SK-N-SH treated with all-trans-retinoic acid at 6 μM for 48 hours (cell line): Measurements from ENCODE around the gene B9D1.

ENCODE experiments used
- ARNTL ChIP-seq: fragments of 450-650 bp; formaldehyde crosslinking; IDR thresholded peaks from 2 replicates; pipeline ENCODE4 v1.5.0; 2020; ENCODE audit warnings: low read depth, mild to moderate bottlenecking, moderate library complexity, borderline replicate concordance
- OSR1 ChIP-seq: fragments of 250-450 bp; sonication (Bioruptor Pico); IDR thresholded peaks from 2 replicates; pipeline ENCODE4 v1.8.0; 2022; ENCODE audit warnings: moderate library complexity, mild to moderate bottlenecking, inconsistent platforms
- PATZ1 ChIP-seq: fragments of 250-450 bp; sonication (Bioruptor Pico); IDR thresholded peaks from 2 replicates; pipeline ENCODE4 v1.8.0; 2020; ENCODE audit warnings: mild to moderate bottlenecking, moderate library complexity, borderline replicate concordance
- PPARA ChIP-seq: fragments of 250-450 bp; sonication (Bioruptor Pico); IDR thresholded peaks from 2 replicates; pipeline ENCODE4 v1.5.0; 2020; ENCODE audit warnings: mild to moderate bottlenecking, borderline replicate concordance
- RARB ChIP-seq: fragments of 250-450 bp; sonication (Bioruptor Pico); IDR thresholded peaks from 2 replicates; pipeline ENCODE4 v1.8.0; 2021; ENCODE audit warnings: mild to moderate bottlenecking, moderate library complexity
- TOX ChIP-seq: fragments of 250-450 bp; sonication (Bioruptor Pico); IDR thresholded peaks from 2 replicates; pipeline ENCODE4 v1.8.0; 2021; ENCODE audit warnings: mild to moderate bottlenecking, moderate library complexity, borderline replicate concordance
- ZFP3 ChIP-seq: fragments of 250-450 bp; sonication (Bioruptor Pico); IDR thresholded peaks from 2 replicates; pipeline ENCODE4 v1.5.0; 2020; ENCODE audit warnings: mild to moderate bottlenecking, moderate library complexity
- ZFP30 ChIP-seq: fragments of 450-650 bp; formaldehyde crosslinking; IDR thresholded peaks from 2 replicates; pipeline ENCODE4 v1.5.0; 2022; ENCODE audit warnings: mild to moderate bottlenecking, moderate library complexity
- ZNF565 ChIP-seq: fragments of 450-650 bp; formaldehyde crosslinking; conservative IDR thresholded peaks from 2 replicates; pipeline ENCODE4 v1.5.0; 2020; ENCODE audit warnings: low read depth, mild to moderate bottlenecking, moderate library complexity
- ZNF8 ChIP-seq: fragments of 450-650 bp; formaldehyde crosslinking; IDR thresholded peaks from 2 replicates; pipeline ENCODE4 v1.5.0; 2020; ENCODE audit warnings: mild to moderate bottlenecking, moderate library complexity
- TF ChIP-seq, protein P1 (sequence below): fragments of 250-450 bp; sonication (Bioruptor Pico); IDR thresholded peaks from 2 replicates; pipeline ENCODE4 v1.5.1; 2020; ENCODE audit warnings: low read depth, mild to moderate bottlenecking, moderate library complexity
- TF ChIP-seq, protein P2 (sequence below): fragments of 250-450 bp; sonication (Bioruptor Pico); IDR thresholded peaks from 2 replicates; pipeline ENCODE4 v1.5.0; 2020; ENCODE audit warnings: mild to moderate bottlenecking, moderate library complexity

- TF ChIP-seq TOX (CRISPR knock-in tag) (no peak), OSR1 (CRISPR knock-in tag) (no peak), PPARA (CRISPR knock-in tag) (no peak), ZNF8 (CRISPR knock-in tag) (no peak), ZNF565 (CRISPR knock-in tag) (no peak), ZFP3 (CRISPR knock-in tag) (no peak), PATZ1 (CRISPR knock-in tag) (no peak), ZFP30 (CRISPR knock-in tag) (no peak), ARNTL (CRISPR knock-in tag) (no peak), RARB (CRISPR knock-in tag) (no peak)
- TF ChIP-seq, protein P1, sequence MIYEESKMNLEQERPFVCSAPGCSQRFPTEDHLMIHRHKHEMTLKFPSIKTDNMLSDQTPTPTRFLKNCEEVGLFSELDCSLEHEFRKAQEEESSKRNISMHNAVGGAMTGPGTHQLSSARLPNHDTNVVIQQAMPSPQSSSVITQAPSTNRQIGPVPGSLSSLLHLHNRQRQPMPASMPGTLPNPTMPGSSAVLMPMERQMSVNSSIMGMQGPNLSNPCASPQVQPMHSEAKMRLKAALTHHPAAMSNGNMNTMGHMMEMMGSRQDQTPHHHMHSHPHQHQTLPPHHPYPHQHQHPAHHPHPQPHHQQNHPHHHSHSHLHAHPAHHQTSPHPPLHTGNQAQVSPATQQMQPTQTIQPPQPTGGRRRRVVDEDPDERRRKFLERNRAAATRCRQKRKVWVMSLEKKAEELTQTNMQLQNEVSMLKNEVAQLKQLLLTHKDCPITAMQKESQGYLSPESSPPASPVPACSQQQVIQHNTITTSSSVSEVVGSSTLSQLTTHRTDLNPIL (CRISPR knock-in tag), result no peak
- TF ChIP-seq, protein P2, sequence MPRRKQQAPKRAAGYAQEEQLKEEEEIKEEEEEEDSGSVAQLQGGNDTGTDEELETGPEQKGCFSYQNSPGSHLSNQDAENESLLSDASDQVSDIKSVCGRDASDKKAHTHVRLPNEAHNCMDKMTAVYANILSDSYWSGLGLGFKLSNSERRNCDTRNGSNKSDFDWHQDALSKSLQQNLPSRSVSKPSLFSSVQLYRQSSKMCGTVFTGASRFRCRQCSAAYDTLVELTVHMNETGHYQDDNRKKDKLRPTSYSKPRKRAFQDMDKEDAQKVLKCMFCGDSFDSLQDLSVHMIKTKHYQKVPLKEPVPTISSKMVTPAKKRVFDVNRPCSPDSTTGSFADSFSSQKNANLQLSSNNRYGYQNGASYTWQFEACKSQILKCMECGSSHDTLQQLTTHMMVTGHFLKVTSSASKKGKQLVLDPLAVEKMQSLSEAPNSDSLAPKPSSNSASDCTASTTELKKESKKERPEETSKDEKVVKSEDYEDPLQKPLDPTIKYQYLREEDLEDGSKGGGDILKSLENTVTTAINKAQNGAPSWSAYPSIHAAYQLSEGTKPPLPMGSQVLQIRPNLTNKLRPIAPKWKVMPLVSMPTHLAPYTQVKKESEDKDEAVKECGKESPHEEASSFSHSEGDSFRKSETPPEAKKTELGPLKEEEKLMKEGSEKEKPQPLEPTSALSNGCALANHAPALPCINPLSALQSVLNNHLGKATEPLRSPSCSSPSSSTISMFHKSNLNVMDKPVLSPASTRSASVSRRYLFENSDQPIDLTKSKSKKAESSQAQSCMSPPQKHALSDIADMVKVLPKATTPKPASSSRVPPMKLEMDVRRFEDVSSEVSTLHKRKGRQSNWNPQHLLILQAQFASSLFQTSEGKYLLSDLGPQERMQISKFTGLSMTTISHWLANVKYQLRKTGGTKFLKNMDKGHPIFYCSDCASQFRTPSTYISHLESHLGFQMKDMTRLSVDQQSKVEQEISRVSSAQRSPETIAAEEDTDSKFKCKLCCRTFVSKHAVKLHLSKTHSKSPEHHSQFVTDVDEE (CRISPR knock-in tag), result no peak
These were observed 28.9 kb upstream of the B9D1 start for GRCh38 chr17:19391432-19391831.
